ENCODE measurements around the gene AMHR2. TPM values are rescaled to one million over a fixed set of nuclear protein-coding genes. Genes with fewer than 3 reads are reported as not detected.
A peak's percentile ranks its signal among the peaks of the same experiment; 100 is the strongest.
"Not testable (repeated sequence)": the region's sequence is repeated elsewhere in the genome, so short reads cannot be mapped to it uniquely, and the experiment has no call there.

Gene AMHR2
- 1 to 10 TPM in 2 of 9 donors, under 1 TPM in 2, not detected in 5; 0.30 to 2.2 (median 0.78) TPM for total RNA-seq
- polyA plus RNA-seq: under 1 TPM in 1 of 2 donors, not detected in 1; 0.57 TPM
- long read RNA-seq, donor 1: 0 reads
- long read RNA-seq, donor 2: 0 reads
- long read RNA-seq, donor 3: 0 reads

DNA sequence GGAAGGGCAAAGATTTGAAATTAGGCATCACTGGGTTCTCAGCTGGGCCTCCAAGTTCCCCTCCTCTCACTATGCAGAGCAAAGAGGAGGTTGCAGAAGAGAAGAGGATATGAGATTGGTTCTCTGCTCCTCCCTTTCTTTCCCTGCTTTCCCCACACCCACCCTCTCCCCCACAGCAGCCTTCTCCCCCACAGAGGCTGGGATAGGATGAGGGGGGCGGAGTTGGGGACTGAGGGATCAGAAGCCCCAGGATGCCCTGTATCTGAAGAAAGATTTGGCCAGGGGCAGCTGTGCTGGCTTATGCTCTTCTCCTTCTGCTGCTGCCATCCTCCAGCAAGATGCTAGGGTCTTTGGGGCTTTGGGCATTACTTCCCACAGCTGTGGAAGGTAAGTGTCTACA lies at the start of gene AMHR2:
Gene AMHR2, plus strand, starts transcription at position 259 of the 400 bp plus-strand sequence. Its CDS starts 80 bp downstream, at position 339.
- WGBS, 4 donors: 95 to 100% (median 100%) methylated on average over 1 of the region's 1 CpG
- no peaks in the 10 kb centered on the region for H3K36me3 ChIP-seq
- H3K27me3 ChIP-seq: no peaks in the 10 kb centered on the region
- no peak within 1 kb of the TSS for H3K4me3 ChIP-seq
- peaks cover 0 to 15% (median 4%) of the 10 kb centered on the region in 12 donors for H3K4me1 ChIP-seq
- DNase-seq (no peak), ATAC-seq (no peak)
- no peaks in the 10 kb centered on the region for H3K9me3 ChIP-seq
- TF ChIP-seq POLR2A (IDR thresholded peaks at IDR 0.05): no peak
- TF ChIP-seq, protein P1, sequence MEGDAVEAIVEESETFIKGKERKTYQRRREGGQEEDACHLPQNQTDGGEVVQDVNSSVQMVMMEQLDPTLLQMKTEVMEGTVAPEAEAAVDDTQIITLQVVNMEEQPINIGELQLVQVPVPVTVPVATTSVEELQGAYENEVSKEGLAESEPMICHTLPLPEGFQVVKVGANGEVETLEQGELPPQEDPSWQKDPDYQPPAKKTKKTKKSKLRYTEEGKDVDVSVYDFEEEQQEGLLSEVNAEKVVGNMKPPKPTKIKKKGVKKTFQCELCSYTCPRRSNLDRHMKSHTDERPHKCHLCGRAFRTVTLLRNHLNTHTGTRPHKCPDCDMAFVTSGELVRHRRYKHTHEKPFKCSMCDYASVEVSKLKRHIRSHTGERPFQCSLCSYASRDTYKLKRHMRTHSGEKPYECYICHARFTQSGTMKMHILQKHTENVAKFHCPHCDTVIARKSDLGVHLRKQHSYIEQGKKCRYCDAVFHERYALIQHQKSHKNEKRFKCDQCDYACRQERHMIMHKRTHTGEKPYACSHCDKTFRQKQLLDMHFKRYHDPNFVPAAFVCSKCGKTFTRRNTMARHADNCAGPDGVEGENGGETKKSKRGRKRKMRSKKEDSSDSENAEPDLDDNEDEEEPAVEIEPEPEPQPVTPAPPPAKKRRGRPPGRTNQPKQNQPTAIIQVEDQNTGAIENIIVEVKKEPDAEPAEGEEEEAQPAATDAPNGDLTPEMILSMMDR (IDR thresholded peaks at IDR 0.05): no peak
- intact Hi-C loops (cut with DNase I): loop anchor here in 2 of 10 donors (1.0 to 5.0 kb wide), 2 partner anchors 84 to 86 kb away; partner anchors contain the start of gene NPFF (in 1 of the 2)
- H3K27ac ChIP-seq: no peak within 1 kb of the TSS

DNA sequence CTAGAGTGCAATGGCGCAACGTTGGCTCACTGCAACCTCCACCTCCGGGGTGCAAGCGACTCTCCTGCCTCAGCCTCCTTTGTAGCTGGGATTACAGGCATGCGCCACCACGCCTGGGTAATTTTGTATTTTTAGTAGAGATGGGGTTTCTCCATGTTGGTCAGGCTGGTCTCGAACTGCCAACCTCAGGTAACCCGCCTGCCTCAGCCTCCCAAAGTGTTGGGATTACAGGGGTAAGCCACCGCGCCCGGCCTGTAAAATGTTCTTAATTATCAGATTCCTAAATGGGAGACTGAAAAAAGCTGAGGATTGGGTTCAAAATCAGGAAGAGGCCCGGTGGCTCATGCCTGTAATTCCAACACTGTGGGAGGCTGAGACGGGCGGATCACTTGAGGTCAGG lies 49.4 kb upstream of the AMHR2 start:
- H3K27ac ChIP-seq: peak overlapping the region in 1 of 12 donors; percentile 82
- ATAC-seq: not testable (repeated sequence)
- peaks cover 0 to 51% (median 25%) of the 10 kb centered on the region in 12 donors for H3K4me1 ChIP-seq

DNA sequence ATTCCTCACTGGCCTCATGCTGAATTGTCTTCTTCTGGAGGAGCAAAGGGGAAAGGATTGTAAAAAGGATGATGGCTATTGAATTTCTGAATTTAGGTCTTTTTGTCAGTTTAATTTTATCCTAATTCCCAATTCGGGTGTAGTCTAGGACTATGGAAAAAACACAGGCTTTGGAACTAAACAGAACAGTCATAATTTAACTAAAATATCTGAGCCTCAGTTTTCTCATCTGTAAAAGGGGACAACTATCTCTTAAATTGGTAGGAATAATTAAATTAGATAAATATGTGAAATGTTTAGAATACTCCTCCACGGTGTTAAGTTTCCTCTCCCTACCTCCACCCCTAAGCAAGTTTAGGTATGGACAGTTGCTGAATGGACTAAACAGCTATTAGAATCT lies 46.9 kb upstream of the AMHR2 start:
- intact Hi-C loops (cut with DNase I): loop anchor here in 1 of 10 donors (5.0 kb wide), 1 partner anchor 126 kb away; the partner anchor contains the start of gene TARBP2
- Histone ChIP-seq H3K4me3 (no peak overlapping the region), H3K36me3 (peaks cover 0 to 7% (median under 1%) of the 10 kb centered on the region in 9 donors), H3K4me1 (peaks cover 7 to 40% (median 23%) of the 10 kb centered on the region in 12 donors), H3K9me3 (no peaks in the 10 kb centered on the region), H3K27ac (no peak overlapping the region), H3K27me3 (no peaks in the 10 kb centered on the region)
- no peak for TF ChIP-seq POLR2A (IDR thresholded peaks at IDR 0.05)
- TF ChIP-seq, protein P1 (IDR thresholded peaks at IDR 0.05): no peak
- WGBS, 4 donors: 89 to 93% (median 90%) methylated on average over 2 of the region's 2 CpGs
- no peak for DNase-seq
- ATAC-seq: no peak

More for the DNA sequence above, 49.4 kb upstream of the AMHR2 start:
- H3K27me3 ChIP-seq; intact Hi-C loops (cut with DNase I); H3K9me3 ChIP-seq; H3K4me3 ChIP-seq; H3K36me3 ChIP-seq: not testable (repeated sequence)
- WGBS, 4 donors: 88 to 92% (median 89%) methylated on average over 14 of the region's 14 CpGs
- DNase-seq: peak in 1 of 5 donors; percentile 13

DNA sequence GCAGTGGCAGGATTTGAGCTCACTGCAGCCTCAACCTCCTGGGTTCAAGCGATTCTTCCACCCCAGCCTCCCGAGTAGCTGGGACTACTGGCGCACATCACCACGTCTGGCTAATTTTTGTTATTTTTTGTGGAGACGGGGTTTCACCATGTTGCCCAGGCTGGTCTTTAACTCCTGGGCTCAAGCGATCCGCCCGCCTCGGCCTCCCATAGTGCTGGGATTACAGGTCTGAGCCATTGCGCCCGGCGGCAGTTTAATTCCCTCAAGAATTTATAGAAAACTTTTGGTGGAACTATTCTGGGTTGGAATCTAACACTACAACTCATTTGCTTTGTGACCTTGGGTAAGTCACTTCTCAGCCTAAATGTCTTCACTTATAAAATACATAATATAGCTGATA lies 45.4 kb upstream of the AMHR2 start:
- ATAC-seq (no peak), DNase-seq (peak in 1 of 5 donors; percentile 21)
- peaks cover 19 to 42% (median 29%) of the 10 kb centered on the region in 12 donors for H3K4me1 ChIP-seq
- peak overlapping the region in 1 of 12 donors; percentile 64 for H3K4me3 ChIP-seq
- no peaks in the 10 kb centered on the region for H3K9me3 ChIP-seq
- H3K27me3 ChIP-seq: no peaks in the 10 kb centered on the region
- 96 to 99% (median 97%) methylated on average over 12 of the region's 12 CpGs for WGBS, 4 donors
- TF ChIP-seq, protein P1 (IDR thresholded peaks at IDR 0.05): no peak
- TF ChIP-seq POLR2A (IDR thresholded peaks at IDR 0.05): no peak
- H3K27ac ChIP-seq: peak overlapping the region in 9 of 12 donors; percentile 87 to 98 (median 95)
- H3K36me3 ChIP-seq: peaks cover 0 to 22% (median 15%) of the 10 kb centered on the region in 9 donors
- intact Hi-C loops (cut with DNase I): loop anchor here in 2 of 10 donors (2.0 to 5.0 kb wide), 2 partner anchors 53 to 124 kb away; partner anchors contain the start of gene TARBP2 (in 1 of the 2)

Data from heart left ventricle (tissue), 16 donors.